8988T (cell line): ENCODE data around the gene CTDSPL.

Experiments used
- DNase-seq: peaks from one replicate; pipeline ENCODE4 v3.0.0; 2011

The CTDSPL gene

GRCh38 chr3:38005076-38006020, 143.7 kb downstream of the CTDSPL start:
- no peak for DNase-seq

GRCh38 chr3:38006031-38006430, 144.4 kb downstream of the CTDSPL start:
- no peak for DNase-seq

- DNase-seq, result no peak
Observed at GRCh38 chr3:38006445-38006995, 144.8 kb downstream of the CTDSPL start.

- no peak for DNase-seq
Observed at GRCh38 chr3:38007754-38008090, 146.0 kb downstream of the CTDSPL start.

- DNase-seq, result no peak
Observed at GRCh38 chr3:38008191-38008701, 146.6 kb downstream of the CTDSPL start.

- DNase-seq, result no peak
Observed at GRCh38 chr3:38008971-38009580, 147.4 kb downstream of the CTDSPL start.

- no peak for DNase-seq
Observed at GRCh38 chr3:38009807-38010591, 148.3 kb downstream of the CTDSPL start.

GRCh38 chr3:38011111-38011510, 149.4 kb downstream of the CTDSPL start:
- no peak for DNase-seq

- DNase-seq, result no peak
Observed at GRCh38 chr3:38015485-38015884, 153.8 kb downstream of the CTDSPL start.

GRCh38 chr3:38015984-38016383, 154.3 kb downstream of the CTDSPL start:
- DNase-seq, result no peak

GRCh38 chr3:38016410-38016809, 154.7 kb downstream of the CTDSPL start:
- no peak for DNase-seq

GRCh38 chr3:38016847-38017444, 155.3 kb downstream of the CTDSPL start:
- no peak for DNase-seq

GRCh38 chr3:38017445-38018295, 156.0 kb downstream of the CTDSPL start:
- DNase-seq, result no peak

- DNase-seq, result no peak
Observed at GRCh38 chr3:38018296-38019266, 156.9 kb downstream of the CTDSPL start.

GRCh38 chr3:38019658-38020341, 158.1 kb downstream of the CTDSPL start:
- no peak for DNase-seq

GRCh38 chr3:38020342-38020726, 158.7 kb downstream of the CTDSPL start:
- no peak for DNase-seq

GRCh38 chr3:38021196-38021595, 159.5 kb downstream of the CTDSPL start:
- no peak for DNase-seq

- DNase-seq, result no peak
Observed at GRCh38 chr3:38022301-38022700, 160.6 kb downstream of the CTDSPL start.

GRCh38 chr3:38022896-38023709, 161.4 kb downstream of the CTDSPL start:
- DNase-seq, result no peak
